HG03565 (cell line): ENCODE measurements around the gene PRKCQ.

Source experiments
- ATAC-seq: cut with Tn5 transposase; IDR thresholded peaks from one replicate; pipeline ENCODE4 v1.9.1; 2021; ENCODE audit warnings: mild to moderate bottlenecking, moderate library complexity; ENCODE audit not compliant: unreplicated experiment

Gene PRKCQ

GRCh38 chr10:6410830-6411229, 169.2 kb downstream of the PRKCQ start:
- ATAC-seq, result no peak

GRCh38 chr10:6409971-6410643, 170.0 kb downstream of the PRKCQ start:
- no peak for ATAC-seq

DNA sequence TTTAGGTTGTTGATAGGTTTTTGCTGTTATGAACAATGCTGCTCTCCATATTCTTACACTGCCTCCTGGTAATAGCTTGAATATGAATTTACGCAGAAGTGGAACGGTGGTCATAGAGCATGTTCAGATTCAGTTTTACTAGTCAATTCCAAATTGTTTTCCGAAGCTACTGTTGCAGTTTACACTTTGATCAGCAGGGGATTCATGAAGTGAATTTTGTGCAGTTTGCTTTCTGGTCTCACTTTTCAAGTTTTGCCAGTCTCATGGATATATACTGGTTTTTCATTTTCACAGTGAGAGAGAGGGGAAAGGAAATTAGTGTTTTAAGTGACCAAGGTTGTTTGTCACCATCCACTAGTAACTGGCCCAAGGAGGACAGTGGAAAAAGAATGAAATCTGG, 171.3 kb downstream of the PRKCQ start:
- no peak for ATAC-seq

- ATAC-seq, result no peak
These were observed 172.9 kb downstream of the PRKCQ start for GRCh38 chr10:6407034-6407721.

DNA sequence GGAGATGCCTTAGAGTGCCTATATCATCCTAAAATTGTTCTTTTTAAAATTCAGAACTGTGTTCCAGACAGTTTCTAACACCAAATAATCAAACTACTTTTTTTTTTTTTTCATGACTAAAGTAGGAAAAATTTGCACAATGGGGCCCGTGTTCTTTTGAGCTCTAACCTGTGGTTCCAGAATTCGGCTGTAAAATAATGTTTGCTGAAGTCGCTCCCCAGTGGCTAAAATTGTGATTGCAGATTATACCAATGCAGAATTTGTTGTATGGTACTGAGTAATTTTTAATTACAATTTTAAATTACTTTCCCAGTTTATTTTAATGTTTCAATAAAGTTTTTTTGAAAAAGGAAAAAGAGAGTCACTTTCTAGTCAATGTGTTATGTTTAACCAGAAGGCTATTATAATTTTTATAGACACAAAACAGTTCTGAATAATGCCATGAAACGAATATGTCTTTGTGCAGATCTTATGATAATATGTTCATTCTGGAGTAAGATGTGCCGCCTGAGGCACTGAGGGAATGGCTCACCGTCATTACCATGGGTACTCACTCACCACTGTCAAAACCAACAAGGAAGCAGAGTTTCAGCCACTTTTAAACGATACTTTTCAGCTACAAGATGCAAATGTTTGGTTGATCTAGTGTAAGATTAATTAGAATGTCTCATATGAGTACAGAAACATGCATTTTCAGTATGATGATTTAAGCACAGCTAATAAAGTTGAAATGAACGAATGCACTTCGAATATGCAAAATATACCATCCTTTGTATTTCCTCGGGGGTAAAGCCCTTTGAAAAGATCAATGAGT, 173.6 kb downstream of the PRKCQ start:
- no peak for ATAC-seq

GRCh38 chr10:6405713-6406112, 174.4 kb downstream of the PRKCQ start:
- no peak for ATAC-seq

GRCh38 chr10:6404127-6405072, 175.7 kb downstream of the PRKCQ start:
- no peak for ATAC-seq

- no peak for ATAC-seq
These were observed 177.1 kb downstream of the PRKCQ start for GRCh38 chr10:6402960-6403359.

DNA sequence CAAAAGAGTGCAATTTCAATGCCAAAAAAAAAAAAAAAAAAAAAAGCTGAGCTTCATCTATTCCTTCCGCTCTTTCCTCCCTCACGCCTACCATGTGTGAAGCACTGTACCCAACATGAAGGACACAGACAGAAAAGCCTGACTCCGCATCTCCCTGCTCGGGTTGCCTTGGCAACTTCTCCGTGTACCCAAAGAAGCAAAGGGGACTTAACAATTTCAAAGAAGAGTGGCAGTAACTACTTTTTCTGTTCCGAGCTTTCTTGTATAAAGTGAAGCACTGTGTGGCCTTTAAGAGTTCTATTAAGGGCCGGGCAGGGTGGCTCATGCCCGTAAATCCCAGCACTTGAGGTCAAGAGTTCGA, 177.7 kb downstream of the PRKCQ start:
- ATAC-seq, result no peak

- ATAC-seq, result peak; percentile 72
These were observed 178.3 kb downstream of the PRKCQ start for GRCh38 chr10:6401558-6402348.

- no peak for ATAC-seq
These were observed 179.1 kb downstream of the PRKCQ start for GRCh38 chr10:6400821-6401465.

DNA sequence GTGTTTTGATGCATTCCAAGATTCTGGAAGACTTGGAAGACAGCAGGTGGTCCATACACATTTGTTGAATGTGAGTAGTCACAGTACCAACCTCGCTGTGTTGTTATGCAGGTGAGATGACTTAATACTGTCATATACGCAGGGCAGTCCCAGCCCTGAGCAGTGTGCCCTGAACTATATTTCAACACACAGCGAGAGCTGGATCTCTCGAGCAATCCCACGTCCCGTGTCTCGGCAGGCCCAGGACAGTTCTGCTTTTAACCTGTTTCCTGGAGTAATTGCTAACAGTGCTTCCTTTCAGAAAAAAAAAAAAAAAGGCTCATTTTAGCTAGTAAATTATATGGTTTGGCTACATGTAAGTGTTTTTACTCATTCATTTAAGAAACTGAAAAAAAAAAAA, 179.7 kb downstream of the PRKCQ start:
- no peak for ATAC-seq

DNA sequence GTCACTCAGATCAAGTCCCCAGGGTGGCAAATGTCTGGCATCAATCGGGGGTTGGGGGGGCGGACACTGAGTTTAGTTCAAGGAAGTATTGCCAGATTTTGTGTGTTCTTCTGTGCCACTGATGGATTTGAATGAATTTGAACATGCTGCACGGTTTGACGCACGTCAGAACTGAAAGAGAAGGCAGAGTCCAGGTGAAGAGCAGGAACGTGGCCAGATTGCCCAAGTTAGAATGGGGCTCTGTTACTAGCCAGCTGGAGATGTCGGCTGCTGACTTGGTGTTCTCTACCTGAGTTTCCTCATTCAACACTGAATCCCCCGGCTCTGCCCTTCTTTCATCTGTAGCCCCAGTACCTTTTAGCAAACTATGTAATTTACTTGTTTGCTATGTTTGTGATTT, 180.2 kb downstream of the PRKCQ start:
- no peak for ATAC-seq

DNA sequence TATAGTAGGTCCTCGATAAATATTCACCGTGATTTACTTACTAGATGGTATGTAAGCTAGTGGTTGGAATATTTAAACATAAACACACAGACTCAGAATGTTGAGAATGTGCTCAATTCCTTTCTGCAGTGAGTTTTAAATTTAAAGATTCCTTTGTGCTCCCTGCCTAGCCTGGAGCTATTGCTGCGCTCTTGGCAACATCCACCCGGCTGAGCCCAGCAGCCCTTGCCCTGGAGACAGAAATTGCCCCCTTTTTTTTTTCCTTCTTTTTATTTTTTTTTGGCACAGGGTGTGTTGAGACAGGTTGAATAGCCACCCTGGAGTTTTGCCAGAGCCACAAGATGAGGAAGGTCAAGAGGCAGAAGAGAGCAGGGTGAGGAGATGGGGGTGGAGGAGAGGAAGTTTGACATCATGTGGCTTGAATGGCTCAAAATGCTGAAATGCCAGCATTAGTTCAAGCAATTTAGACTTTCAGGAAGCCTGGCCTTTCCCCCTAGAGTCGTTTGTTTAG, 180.8 kb downstream of the PRKCQ start:
- no peak for ATAC-seq

DNA sequence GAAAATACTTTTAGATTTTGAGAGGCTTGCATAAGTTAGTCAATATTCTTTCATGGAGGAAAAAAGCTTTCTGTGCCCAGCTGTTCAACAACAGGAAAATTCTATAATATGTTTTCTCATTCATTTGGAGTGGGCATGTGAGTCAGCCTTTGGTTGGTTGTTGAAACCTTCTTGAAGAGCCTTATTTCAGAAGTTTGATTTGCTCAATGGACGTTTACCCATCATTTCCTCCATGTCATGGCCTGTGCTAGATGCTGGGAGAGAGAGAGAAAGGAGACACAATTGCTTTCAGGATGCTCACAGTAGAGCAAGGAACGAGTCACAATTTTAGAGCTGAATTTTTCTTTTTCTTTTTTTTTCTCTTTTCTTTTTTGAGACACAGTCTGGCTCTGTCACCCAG, 181.7 kb downstream of the PRKCQ start:
- ATAC-seq, result no peak

GRCh38 chr10:6396652-6397051, 183.4 kb downstream of the PRKCQ start:
- no peak for ATAC-seq

DNA sequence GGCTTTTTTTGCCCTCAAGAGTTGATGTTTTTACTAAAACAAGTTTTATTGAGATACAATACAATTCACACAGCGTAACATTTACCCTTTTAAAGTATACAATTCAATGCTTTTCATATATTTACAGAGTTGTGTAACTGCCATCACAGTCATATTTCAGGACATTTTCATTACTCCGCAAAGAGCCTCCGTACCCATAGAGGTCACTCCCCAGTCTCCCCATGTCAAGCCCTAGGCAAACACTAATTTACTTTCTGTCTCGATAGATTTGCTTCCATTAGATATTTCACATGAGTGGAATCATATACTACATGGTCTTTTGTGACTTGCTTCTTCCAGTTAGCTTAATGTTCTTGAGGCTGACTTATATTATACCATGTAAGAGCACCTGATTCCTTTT, 183.8 kb downstream of the PRKCQ start:
- ATAC-seq, result no peak

DNA sequence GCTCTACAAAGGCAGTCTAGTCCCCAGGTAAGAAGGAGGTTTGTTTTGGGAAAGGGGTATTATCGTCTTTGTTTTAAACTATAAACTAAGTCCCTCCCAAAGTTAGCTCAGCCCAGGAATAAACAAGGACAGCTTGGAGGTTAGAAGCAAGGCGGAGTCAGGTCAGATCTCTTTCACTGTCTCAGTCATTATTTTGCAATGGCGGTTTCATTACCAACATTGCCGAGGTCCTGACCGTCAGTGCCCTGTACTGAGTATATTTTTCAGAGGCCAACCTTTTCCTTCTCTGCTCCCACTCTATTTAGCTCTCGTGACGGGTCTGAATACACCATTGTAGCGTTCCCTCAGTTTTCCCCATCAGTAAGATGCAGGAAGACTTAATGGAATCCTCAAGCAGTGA, 184.5 kb downstream of the PRKCQ start:
- no peak for ATAC-seq

DNA sequence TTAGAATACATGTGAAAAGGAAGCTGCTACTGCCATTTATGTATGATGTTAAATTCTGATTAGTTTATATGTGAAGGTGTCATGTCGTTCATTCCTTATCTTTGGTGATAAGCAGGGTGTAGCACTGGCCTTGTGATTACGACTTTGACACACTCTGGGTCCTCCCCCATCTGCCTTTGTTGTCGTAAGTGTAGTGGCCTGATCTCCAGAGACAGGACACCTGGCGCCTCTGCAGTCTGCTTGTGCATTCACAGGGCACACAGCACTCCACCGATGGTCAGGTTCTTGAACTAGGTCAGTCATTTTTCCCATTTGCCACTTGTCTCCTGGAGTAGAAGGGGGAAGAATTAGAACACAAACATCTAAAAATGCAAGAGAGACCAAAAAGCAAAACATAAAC, 186.0 kb downstream of the PRKCQ start:
- ATAC-seq, result no peak
